SKM-1 treated with dmso at 0.1 percent for 144 hours (cell line): Measurements from ENCODE around the gene TTYH3.
"Not testable (repeated sequence)": the region's sequence is repeated elsewhere in the genome, so short reads cannot be mapped to it uniquely, and the experiment has no call there.

Experiments used
- DNase-seq: peaks from one replicate; lab custom pipeline; 2025; ENCODE audit not compliant: unreplicated experiment; lab: John Stamatoyannopoulos, UW

The TTYH3 gene

GRCh38 chr7:2602406-2603043 lies 29.3 kb upstream of the TTYH3 start:
- DNase-seq, result no peak

DNA sequence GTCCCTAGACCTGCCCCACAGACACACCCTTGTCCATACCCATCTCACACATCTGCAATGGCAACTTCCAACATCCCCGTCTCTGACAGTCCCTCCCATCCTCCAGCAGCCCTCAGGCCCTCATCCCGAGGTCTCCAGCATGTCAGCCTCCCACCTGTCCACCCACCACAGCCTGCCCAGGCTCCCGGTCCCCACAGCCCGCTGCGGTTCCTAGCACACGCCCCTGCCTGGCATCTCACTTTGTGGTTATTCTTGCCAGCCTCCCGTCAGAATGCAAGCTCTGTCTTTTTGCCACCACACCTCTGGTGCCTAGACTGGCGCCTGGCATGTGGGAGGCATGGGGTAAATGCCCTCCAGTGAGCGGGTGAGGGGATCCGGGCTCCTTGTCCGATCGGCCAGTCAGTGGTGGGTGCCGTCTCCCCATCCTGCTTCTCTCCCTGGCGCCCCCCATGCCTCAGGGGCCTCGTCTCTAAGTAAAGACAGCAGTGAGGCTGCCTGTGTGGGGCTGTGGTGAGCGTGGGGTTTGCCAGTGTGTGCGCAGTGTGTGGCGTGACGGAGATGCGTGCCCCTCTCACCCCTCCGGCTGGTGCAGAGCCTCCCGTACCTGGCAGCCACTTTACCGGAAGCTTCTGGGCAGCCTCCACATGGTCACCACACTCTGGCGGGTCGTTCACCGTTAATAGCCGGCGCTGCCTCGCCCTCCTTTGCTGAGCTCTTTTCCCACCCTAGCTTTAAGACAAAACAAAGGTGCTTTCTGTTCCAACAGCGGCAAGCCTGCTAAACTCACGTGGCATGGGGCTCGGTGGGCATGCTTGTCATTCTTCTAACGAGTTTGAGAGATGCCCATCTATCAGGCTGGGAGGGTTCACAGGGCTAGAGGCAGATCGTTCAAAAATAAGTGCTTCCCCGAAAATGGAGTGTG lies 28.5 kb upstream of the TTYH3 start:
- DNase-seq, result no peak

- DNase-seq, result no peak
These were observed 27.1 kb upstream of the TTYH3 start for GRCh38 chr7:2604608-2605174.

GRCh38 chr7:2605608-2606538 lies 25.9 kb upstream of the TTYH3 start:
- no peak for DNase-seq

GRCh38 chr7:2606539-2606936 lies 25.2 kb upstream of the TTYH3 start:
- DNase-seq, result no peak

GRCh38 chr7:2607122-2607922 lies 24.5 kb upstream of the TTYH3 start:
- no peak for DNase-seq

GRCh38 chr7:2607923-2608904 lies 23.6 kb upstream of the TTYH3 start:
- no peak for DNase-seq

DNA sequence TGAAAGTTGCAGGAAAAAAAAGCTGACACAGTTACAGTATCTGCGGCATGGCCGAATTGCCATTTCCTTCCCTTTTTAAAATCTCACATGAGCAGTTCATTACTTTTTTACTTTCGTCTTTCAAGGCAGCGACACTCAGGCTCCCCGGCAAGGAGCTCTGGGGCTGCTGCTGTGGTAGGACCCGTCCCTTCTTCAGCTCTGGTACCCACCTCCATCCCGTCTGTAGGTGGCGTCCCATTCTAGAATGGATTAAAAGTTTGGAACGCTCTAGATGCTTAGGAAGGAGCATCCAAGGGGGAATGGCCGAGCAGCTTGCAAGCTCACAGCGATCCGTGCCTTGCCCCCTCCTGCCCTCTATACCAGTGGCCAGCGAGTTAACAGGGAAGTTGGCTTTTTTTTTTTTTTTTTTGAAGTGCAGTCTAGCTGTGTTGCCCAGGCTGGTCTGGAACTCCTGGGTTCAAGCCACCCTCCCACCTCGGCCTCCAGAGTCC lies 22.8 kb upstream of the TTYH3 start:
- peak; percentile 69 for DNase-seq

DNA sequence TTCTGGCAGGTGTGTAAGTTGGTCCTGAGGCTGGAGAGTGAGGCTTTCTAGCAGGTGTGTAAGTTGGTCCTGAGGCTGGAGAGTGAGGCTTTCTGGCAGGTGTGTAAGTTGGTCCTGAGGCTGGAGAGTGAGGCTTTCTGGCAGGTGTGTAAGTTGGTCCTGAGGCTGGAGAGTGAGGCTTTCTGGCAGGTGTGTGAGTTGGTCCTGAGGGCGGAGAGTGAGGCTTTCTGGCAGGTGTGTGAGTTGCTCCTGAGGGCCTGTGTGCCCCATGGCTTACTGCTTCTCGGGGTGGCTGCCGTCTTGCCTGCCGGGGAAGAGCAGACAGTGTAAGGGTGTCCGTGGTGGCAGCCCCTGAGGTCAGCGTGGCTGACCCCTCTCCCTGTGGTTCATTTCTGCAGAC lies 22.1 kb upstream of the TTYH3 start:
- DNase-seq, result not testable (repeated sequence)

- DNase-seq, result no peak
These were observed 21.3 kb upstream of the TTYH3 start for GRCh38 chr7:2610466-2610865.

DNA sequence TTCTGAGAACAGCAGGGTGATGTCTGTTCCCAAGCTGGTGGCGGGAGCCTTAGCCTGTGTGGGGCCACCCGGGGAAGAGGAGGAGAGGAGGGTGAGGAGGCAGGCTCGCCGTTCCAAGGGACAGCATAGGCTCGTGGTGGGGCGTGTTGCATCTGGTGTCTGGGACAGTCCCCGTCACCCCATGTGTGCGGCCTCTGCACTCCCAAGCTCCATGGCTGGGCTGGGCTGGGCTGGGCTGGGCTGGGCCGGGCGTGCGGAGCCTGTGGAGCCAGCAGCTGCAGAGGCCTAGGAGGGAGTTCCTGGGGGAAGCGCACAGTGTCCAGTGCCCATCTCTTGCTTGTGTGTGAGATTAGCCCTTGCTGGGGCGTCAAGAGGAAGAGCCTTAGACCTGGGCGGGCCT lies 20.9 kb upstream of the TTYH3 start:
- DNase-seq, result no peak

DNA sequence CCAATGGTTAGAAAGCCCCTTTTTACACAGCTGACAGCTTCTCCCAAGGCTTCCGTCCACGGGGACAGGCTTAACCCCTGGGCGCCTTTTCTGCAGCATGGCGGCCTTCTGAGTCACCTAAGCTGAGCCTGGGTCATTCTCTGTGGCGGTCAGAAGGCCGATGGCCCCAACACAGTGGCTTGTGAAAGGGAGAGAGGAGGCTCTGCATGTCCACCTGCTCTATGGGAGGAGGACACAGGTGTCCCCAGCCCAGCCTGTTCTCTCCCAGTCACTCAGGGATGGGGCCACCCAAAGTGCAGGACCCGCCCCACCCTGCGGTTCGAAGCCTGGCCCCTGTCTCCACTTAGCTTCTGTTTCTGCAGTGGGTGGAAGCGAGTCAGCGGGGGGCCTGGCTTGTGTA lies 20.4 kb upstream of the TTYH3 start:
- DNase-seq, result no peak

- DNase-seq, result no peak
These were observed 19.9 kb upstream of the TTYH3 start for GRCh38 chr7:2611922-2612321.

- DNase-seq, result no peak
These were observed 19.2 kb upstream of the TTYH3 start for GRCh38 chr7:2612445-2613097.

- DNase-seq, result no peak
These were observed 18.5 kb upstream of the TTYH3 start for GRCh38 chr7:2613098-2613930.

DNA sequence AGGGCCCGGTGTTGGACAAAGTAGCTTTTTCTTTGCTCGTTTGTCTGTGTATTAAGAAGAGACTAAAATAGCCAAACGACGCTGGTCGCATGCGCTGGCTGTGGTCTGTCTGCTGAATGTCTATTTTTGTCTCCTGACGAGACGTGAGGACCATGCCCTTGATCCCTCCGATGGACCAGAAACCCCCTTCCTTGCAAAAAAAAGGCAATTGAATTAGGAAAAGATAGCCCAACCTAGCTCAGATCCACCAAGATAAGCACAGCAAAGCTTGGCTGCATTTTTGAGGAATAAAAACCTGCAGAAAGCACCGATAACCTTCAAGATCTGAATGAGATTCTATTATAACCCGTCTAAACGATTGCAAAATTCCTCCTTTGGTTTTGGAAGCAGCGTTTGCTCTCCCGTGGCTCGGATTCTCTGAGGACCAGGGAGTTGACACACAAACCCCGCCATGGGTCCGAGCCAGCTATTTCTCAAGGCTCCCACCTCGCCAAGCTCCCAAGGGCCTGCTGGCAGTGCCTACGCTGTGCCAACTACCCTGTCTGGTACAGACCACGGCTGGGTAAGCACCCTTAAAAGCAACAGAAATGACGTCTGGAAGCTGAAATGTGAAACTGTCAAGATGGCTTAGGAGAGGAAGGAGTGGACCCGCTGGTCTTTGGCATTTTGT lies 17.7 kb upstream of the TTYH3 start:
- DNase-seq, result no peak
